Thyroid gland (tissue), 4 donors: ENCODE data around the gene TPT1. TPM values are rescaled to one million over a fixed set of nuclear protein-coding genes. Genes with fewer than 3 reads are reported as not detected.

ENCODE experiments used
- DNase-seq, 2 donors: peaks; one replicate each; pipeline ENCODE4 v3.0.0-alpha.2; 2019
- H3K27ac ChIP-seq, 3 donors: fragments of 200-600 bp; sonication (generic); 1 replicate in 2 of 3; 2 replicates in 1 of 3; pipeline ENCODE4 v1.5.1; 2016 to 2019; ENCODE audit warnings: mild to moderate bottlenecking in 1 of 3, moderate library complexity in 1 of 3
- H3K27me3 ChIP-seq: fragments of 200-600 bp; sonication (generic); one replicate; pipeline ENCODE4 v1.5.1; 2019
- H3K36me3 ChIP-seq, 2 donors: fragments of 200-600 bp; sonication (generic); one replicate each; pipeline ENCODE4 v1.5.1; 2016 to 2019
- H3K4me1 ChIP-seq, 2 donors: fragments of 200-600 bp; sonication (generic); one replicate each; pipeline ENCODE4 v1.5.1; 2017 to 2019
- H3K4me3 ChIP-seq, 3 donors: fragments of 200-600 bp; sonication (generic); replicated peaks in 1 of 3; 1 replicate in 2 of 3; 2 replicates in 1 of 3; pipeline ENCODE4 v1.5.1; 2016; ENCODE audit warnings: mild to moderate bottlenecking in 1 of 3
- H3K9me3 ChIP-seq: fragments of 200-600 bp; sonication (generic); one replicate; pipeline ENCODE4 v1.5.1; 2017
- CTCF ChIP-seq, 6 experiments: fragments of 200-600 bp in 3 of 6; fragments of 450-650 bp in 3 of 6; sonication (generic) in 3 of 6; IDR thresholded peaks; one replicate each; pipeline ENCODE4 v1.5.1; 2016 to 2019; ENCODE audit warnings: antibody characterized with exemption in 6 of 6, mild to moderate bottlenecking in 2 of 6, inconsistent platforms in 1 of 6, moderate library complexity in 1 of 6
- POLR2A ChIP-seq, 2 donors: fragments of 450-650 bp; IDR thresholded peaks; one replicate each; pipeline ENCODE4 v1.6.1; 2017; ENCODE audit warnings: antibody characterized with exemption in 2 of 2, mild to moderate bottlenecking in 2 of 2, moderate library complexity in 1 of 2
- WGBS, 2 donors: methylation state at CpG; one replicate each; pipeline ENCODE4 v1.1.5; 2017; 5-methylcytosine and 5-hydroxymethylcytosine counted together
- intact Hi-C: fragments of 100-400 bp; cut with DNase I; formaldehyde crosslinking; loops from one replicate; pipeline ENCODE4 v1.15.1; 2023
- small RNA-seq: library from RNA; depleted of rRNA; stranded (forward); fragments of <200 nt; gene quantifications from one replicate; pipeline ENCODE3, GENCODE V24; 2016
- total RNA-seq, 4 donors: library from RNA; depleted of rRNA; stranded (reverse); fragments of >200 nt; gene quantifications; one replicate each; pipeline ENCODE4 v1.2.3, GENCODE V29; 2016

TPT1 gene
- total RNA-seq, 4 donors from 2014 or later: 2,350 to 4,169 (median 2,632) TPM

- Histone ChIP-seq H3K27ac (peak overlapping the region in 2 of 3 donors; percentile 33 to 69), H3K27me3 (no peaks in the 10 kb centered on the region), H3K4me3 (no peak overlapping the region), H3K4me1 (peaks cover 0 to 8% of the 10 kb centered on the region in 2 donors), H3K9me3 (no peaks in the 10 kb centered on the region), H3K36me3 (no peaks in the 10 kb centered on the region)
- intact Hi-C loops: no loop called here
- TF ChIP-seq POLR2A (IDR thresholded peaks at IDR 0.05): peak in 1 of 2 donors; percentile 11
- no peak for TF ChIP-seq CTCF (IDR thresholded peaks at IDR 0.05)
- WGBS, 2 donors: 46 to 62% methylated on average over 7 of the region's 7 CpGs
- peak; percentile 48 to 58 for DNase-seq
These were observed 45.4 kb downstream of the TPT1 start for GRCh38 chr13:45295536-45295935.

- Histone ChIP-seq H3K36me3 (no peaks in the 10 kb centered on the region), H3K27ac (no peak overlapping the region), H3K4me1 (peaks cover 0 to 6% of the 10 kb centered on the region in 2 donors), H3K27me3 (no peaks in the 10 kb centered on the region), H3K9me3 (no peaks in the 10 kb centered on the region), H3K4me3 (no peak overlapping the region)
- TF ChIP-seq POLR2A (IDR thresholded peaks at IDR 0.05) (no peak), CTCF (IDR thresholded peaks at IDR 0.05) (no peak)
- no peak for DNase-seq
- intact Hi-C loops: no loop called here
- WGBS, 2 donors: 93 to 95% methylated on average over 1 of the region's 1 CpG
These were observed 48.8 kb downstream of the TPT1 start for GRCh38 chr13:45292176-45292575.

- Histone ChIP-seq H3K36me3 (no peaks in the 10 kb centered on the region), H3K4me1 (no peaks in the 10 kb centered on the region), H3K27me3 (no peaks in the 10 kb centered on the region), H3K9me3 (no peaks in the 10 kb centered on the region), H3K27ac (no peak overlapping the region), H3K4me3 (no peak overlapping the region)
- intact Hi-C loops: no loop called here
- TF ChIP-seq CTCF (IDR thresholded peaks at IDR 0.05): no peak
- no peak for DNase-seq
- WGBS, 2 donors: 83 to 85% methylated on average over 3 of the region's 3 CpGs
These were observed 50.9 kb downstream of the TPT1 start for GRCh38 chr13:45289936-45290563.

Small RNA genes lying within 50 kb of the gene (small RNA-seq; reads per million reads assigned to genes)
- 124 reads per million, percentile 97 among the genes with 10 or more reads in this experiment for gene SNORA31

Other genes with a start within 250 kb of the TPT1 start
- gene GTF2F2, start 220.7 kb downstream of the TPT1 start, total RNA-seq: 10 to 100 TPM; 15.3 to 22.7 (median 19.6) TPM
- gene KCTD4, start 140.1 kb downstream of the TPT1 start, total RNA-seq: under 1 TPM in 1 of 4 donors, not detected in 3; 0.11 TPM
- gene SLC25A30, start 77.2 kb upstream of the TPT1 start, total RNA-seq: 10 to 100 TPM; 11.3 to 16.1 (median 15.9) TPM
- gene COG3, start 123.8 kb upstream of the TPT1 start, total RNA-seq: 10 to 100 TPM; 35.9 to 56.0 (median 45.0) TPM